A673 (cell line): ENCODE data around the gene CDH23.

ENCODE experiments used
- CTCF ChIP-seq: fragments of 300-800, 200-600 bp; sonication (generic); conservative IDR thresholded peaks from 2 replicates; pipeline ENCODE4 v1.5.1; 2017; ENCODE audit warnings: low read depth, mild to moderate bottlenecking, antibody characterized with exemption, low read length, moderate library complexity, mixed read lengths
- EZH2 ChIP-seq: fragments of 200-600 bp; sonication (generic); IDR thresholded peaks from 2 replicates; pipeline ENCODE4 v1.6.1; 2017; ENCODE audit warnings: borderline replicate concordance, low read depth, mild to moderate bottlenecking, mixed read lengths, antibody characterized with exemption, low read length; ENCODE audit not compliant: poor library complexity, severe bottlenecking

DNA sequence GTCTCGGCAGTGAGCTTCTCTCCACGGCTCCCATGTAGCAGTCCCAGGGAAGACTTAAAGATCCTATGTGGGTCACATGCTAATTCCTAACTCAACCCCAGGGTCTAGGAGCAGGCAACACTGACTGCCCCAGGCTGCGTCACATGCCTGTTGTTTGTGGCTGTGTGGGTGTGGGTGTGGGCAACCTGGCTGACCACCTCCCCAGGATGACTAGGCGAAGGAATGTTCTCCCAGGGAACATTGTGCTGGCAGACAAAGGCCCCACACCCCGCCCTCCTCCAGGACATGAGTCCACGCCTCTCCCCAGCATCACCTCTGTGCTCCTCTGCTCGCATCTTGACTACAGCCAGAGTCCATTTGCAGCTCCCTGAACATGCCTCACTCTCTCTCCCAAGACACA, 47.3 kb upstream of the CDH23 start:
- TF ChIP-seq CTCF, result no peak
- no peak for TF ChIP-seq EZH2
